Measurements from ENCODE around the gene ARID1A.
A peak's percentile ranks its signal among the peaks of the same experiment; 100 is the strongest.

Gene ARID1A

GRCh38 chr1:26701266-26701994 lies 5.6 kb downstream of the ARID1A start:
- Histone ChIP-seq H4K20me1 (ENCODE audit: insufficient read depth, low read length, poor library complexity, severe bottlenecking) (peaks cover 86% of the 10 kb centered on the region), H3K79me2 (ENCODE audit: insufficient read depth, low read length) (peaks cover 100% of the 10 kb centered on the region), H3K36me3 (ENCODE audit: insufficient read depth, low read length) (peaks cover 11% of the 10 kb centered on the region; the same call in 1 of the 2 replicates), H3K9me3 (ENCODE audit: insufficient read depth, low read depth, low read length) (no peaks in the 10 kb centered on the region), H2AFZ (ENCODE audit: low read length) (no peak overlapping the region), H3K4me3 (ENCODE audit: low read length, poor library complexity, severe bottlenecking) (peak overlapping the region; percentile 80), H3K9ac (ENCODE audit: low read depth, low read length, poor library complexity, severe bottlenecking) (peak overlapping the region; percentile 96), H3K9me2 (replicated peaks; ENCODE audit: low read depth, low read length) (no peaks in the 10 kb centered on the region), H3K4me2 (ENCODE audit: low read depth, low read length, poor library complexity, severe bottlenecking) (peak overlapping the region; percentile 89), H3K4me1 (ENCODE audit: insufficient read depth, low read length, poor library complexity, severe bottlenecking) (peaks cover 79% of the 10 kb centered on the region), H3F3A (ENCODE audit: low read depth) (no peaks in the 10 kb centered on the region), H3K27me3 (ENCODE audit: insufficient read depth, low read length, poor library complexity, severe bottlenecking) (peaks cover 9% of the 10 kb centered on the region)
- no peak for TF ChIP-seq EZH2phosphoT487 (IDR thresholded peaks at IDR 0.05; ENCODE audit: borderline replicate concordance)
- TF ChIP-seq, protein P1, sequence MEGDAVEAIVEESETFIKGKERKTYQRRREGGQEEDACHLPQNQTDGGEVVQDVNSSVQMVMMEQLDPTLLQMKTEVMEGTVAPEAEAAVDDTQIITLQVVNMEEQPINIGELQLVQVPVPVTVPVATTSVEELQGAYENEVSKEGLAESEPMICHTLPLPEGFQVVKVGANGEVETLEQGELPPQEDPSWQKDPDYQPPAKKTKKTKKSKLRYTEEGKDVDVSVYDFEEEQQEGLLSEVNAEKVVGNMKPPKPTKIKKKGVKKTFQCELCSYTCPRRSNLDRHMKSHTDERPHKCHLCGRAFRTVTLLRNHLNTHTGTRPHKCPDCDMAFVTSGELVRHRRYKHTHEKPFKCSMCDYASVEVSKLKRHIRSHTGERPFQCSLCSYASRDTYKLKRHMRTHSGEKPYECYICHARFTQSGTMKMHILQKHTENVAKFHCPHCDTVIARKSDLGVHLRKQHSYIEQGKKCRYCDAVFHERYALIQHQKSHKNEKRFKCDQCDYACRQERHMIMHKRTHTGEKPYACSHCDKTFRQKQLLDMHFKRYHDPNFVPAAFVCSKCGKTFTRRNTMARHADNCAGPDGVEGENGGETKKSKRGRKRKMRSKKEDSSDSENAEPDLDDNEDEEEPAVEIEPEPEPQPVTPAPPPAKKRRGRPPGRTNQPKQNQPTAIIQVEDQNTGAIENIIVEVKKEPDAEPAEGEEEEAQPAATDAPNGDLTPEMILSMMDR (conservative IDR thresholded peaks at IDR 0.05; ENCODE audit: low read length) = no peak

DNA sequence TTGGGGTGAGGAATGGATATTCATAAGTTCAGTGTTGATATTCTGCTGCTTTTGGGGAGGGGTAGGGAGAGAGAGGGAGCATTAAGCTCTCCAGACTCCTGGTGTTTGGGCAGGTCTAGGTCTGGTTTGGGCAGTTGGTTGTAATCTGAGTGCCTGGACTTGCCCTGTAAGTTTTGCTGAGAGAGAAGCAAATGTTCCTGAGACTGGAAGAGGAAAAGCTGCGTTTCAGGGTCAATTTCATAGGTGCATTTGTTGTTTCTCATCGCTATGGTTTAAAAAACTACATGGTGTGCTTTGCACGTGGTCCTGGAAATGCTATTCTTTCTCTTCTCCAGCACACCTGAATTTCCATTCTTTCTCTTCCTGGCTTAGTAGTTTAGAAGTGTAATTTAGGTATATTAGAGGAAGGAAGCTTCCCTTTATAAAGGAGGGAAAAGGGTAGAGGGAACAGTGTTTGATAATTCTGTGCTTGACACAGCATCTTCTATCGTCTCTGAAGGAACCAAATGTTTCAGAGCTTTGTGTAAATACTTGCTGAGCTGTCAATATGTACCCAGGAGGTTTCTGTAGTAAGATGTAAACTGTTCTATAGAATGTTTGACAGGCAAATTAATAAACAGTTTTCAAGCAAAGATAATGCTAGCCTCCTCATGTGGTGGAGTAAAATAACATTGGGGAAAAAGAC lies 6.3 kb downstream of the ARID1A start:
- H3K36me3 ChIP-seq (ENCODE audit: insufficient read depth, low read length) = peaks cover 13% of the 10 kb centered on the region; the same call in 1 of the 2 replicates
- no peak for TF ChIP-seq EZH2phosphoT487 (IDR thresholded peaks at IDR 0.05; ENCODE audit: borderline replicate concordance)
- TF ChIP-seq, protein P1 (conservative IDR thresholded peaks at IDR 0.05; ENCODE audit: low read length) = no peak
- peak overlapping the region; percentile 89 for H3K4me2 ChIP-seq (ENCODE audit: low read depth, low read length, poor library complexity, severe bottlenecking)
- H3K4me1 ChIP-seq (ENCODE audit: insufficient read depth, low read length, poor library complexity, severe bottlenecking) = peaks cover 83% of the 10 kb centered on the region
- H3K9me3 ChIP-seq (ENCODE audit: insufficient read depth, low read depth, low read length) = no peaks in the 10 kb centered on the region
- peak overlapping the region; percentile 80 for H3K4me3 ChIP-seq (ENCODE audit: low read length, poor library complexity, severe bottlenecking)
- H3K79me2 ChIP-seq (ENCODE audit: insufficient read depth, low read length) = peaks cover 100% of the 10 kb centered on the region
- H2AFZ ChIP-seq (ENCODE audit: low read length) = no peak overlapping the region
- peak overlapping the region; percentile 96 for H3K9ac ChIP-seq (ENCODE audit: low read depth, low read length, poor library complexity, severe bottlenecking)
- no peaks in the 10 kb centered on the region for H3F3A ChIP-seq (ENCODE audit: low read depth)
- H3K27me3 ChIP-seq (ENCODE audit: insufficient read depth, low read length, poor library complexity, severe bottlenecking) = peaks cover 3% of the 10 kb centered on the region
- H3K9me2 ChIP-seq (replicated peaks; ENCODE audit: low read depth, low read length) = no peaks in the 10 kb centered on the region
- peaks cover 92% of the 10 kb centered on the region for H4K20me1 ChIP-seq (ENCODE audit: insufficient read depth, low read length, poor library complexity, severe bottlenecking)

- Histone ChIP-seq H3K36me3 (ENCODE audit: insufficient read depth, low read length) (peaks cover 17% of the 10 kb centered on the region; the same call in 1 of the 2 replicates), H4K20me1 (ENCODE audit: insufficient read depth, low read length, poor library complexity, severe bottlenecking) (peaks cover 97% of the 10 kb centered on the region), H2AFZ (ENCODE audit: low read length) (no peak overlapping the region), H3K4me2 (ENCODE audit: low read depth, low read length, poor library complexity, severe bottlenecking) (peak overlapping the region; percentile 89), H3K27me3 (ENCODE audit: insufficient read depth, low read length, poor library complexity, severe bottlenecking) (no peaks in the 10 kb centered on the region), H3K9ac (ENCODE audit: low read depth, low read length, poor library complexity, severe bottlenecking) (peak overlapping the region; percentile 96), H3K4me1 (ENCODE audit: insufficient read depth, low read length, poor library complexity, severe bottlenecking) (peaks cover 85% of the 10 kb centered on the region), H3K79me2 (ENCODE audit: insufficient read depth, low read length) (peaks cover 100% of the 10 kb centered on the region), H3K9me2 (replicated peaks; ENCODE audit: low read depth, low read length) (no peaks in the 10 kb centered on the region), H3K4me3 (ENCODE audit: low read length, poor library complexity, severe bottlenecking) (peak overlapping the region; percentile 80), H3F3A (ENCODE audit: low read depth) (no peaks in the 10 kb centered on the region), H3K9me3 (ENCODE audit: insufficient read depth, low read depth, low read length) (no peaks in the 10 kb centered on the region)
- TF ChIP-seq, protein P1 (conservative IDR thresholded peaks at IDR 0.05; ENCODE audit: low read length) = no peak
- TF ChIP-seq EZH2phosphoT487 (IDR thresholded peaks at IDR 0.05; ENCODE audit: borderline replicate concordance) = no peak
Measured at GRCh38 chr1:26702680-26703038, 6.8 kb downstream of the ARID1A start.
